GM12801 (cell line): Measurements from ENCODE around the gene NUDT15.

ENCODE experiments used
- TF ChIP-seq, protein P1 (sequence below): IDR thresholded peaks from one replicate; pipeline ENCODE4 v1.5.1; 2011; ENCODE audit warnings: control low read depth; ENCODE audit not compliant: insufficient read length; ENCODE audit errors: extremely low read depth

NUDT15 gene

DNA sequence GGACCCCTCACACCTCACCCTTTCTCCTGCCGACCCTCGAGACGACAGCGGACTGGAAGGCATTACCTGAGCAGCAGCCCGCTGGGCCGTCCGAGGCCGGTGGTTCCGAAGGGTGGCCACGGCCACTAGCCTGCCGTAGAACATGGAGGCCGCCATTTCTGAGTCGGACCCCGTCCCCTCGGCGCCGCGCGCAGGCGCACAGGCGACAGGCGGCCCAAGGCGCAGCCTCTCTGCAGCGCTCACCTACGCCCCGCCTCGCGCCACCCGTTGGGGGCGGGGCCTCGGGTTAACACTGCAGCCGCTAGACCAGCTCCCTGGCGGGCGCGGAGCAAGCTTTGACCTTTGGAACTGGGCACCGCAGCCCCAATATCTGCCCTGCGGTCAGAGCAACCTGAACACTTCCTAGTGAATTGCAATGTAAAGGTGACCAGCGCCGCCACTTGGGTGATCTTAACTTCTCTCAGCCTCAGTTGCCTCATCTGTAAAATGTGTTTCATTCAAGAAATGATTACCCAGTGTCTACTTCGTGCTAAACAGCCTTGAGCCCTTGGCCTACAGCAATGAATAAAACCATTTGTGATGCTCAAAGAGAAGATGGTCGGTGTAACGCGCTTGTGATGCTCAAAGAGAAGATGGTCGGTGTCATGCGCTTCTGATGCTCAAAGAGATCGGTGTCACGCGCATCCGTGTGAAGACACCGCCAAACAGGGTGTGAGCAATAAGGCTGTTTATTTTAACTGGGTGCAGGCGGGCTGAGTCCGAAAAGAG lies 36.2 kb upstream of the NUDT15 start, which contains the start of gene SUCLA2:
SUCLA2 (minus strand) TSS at position 160 of the 768 bp plus-strand sequence; CDS start at position 156, 4 bp downstream.
- TF ChIP-seq, protein P1, sequence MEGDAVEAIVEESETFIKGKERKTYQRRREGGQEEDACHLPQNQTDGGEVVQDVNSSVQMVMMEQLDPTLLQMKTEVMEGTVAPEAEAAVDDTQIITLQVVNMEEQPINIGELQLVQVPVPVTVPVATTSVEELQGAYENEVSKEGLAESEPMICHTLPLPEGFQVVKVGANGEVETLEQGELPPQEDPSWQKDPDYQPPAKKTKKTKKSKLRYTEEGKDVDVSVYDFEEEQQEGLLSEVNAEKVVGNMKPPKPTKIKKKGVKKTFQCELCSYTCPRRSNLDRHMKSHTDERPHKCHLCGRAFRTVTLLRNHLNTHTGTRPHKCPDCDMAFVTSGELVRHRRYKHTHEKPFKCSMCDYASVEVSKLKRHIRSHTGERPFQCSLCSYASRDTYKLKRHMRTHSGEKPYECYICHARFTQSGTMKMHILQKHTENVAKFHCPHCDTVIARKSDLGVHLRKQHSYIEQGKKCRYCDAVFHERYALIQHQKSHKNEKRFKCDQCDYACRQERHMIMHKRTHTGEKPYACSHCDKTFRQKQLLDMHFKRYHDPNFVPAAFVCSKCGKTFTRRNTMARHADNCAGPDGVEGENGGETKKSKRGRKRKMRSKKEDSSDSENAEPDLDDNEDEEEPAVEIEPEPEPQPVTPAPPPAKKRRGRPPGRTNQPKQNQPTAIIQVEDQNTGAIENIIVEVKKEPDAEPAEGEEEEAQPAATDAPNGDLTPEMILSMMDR: no peak

DNA sequence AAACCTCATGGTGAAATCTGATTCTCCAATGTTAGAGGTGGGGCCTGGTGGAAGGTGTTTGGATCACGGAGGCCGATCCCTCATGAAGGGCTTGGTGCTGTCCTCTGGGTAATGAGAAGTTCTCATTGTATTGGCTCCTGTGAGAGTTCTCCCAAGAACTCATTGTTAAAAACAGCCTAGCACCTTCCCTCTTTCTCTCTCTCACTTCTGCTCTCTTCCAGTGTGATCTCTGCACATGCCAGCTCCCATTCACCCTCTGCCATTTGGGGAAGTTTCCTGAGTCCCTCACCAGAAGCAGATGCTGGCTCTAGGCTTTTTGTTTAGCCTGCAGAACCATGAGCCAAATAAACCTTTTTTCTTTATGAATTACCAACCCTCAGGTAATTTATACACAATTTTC lies 33.3 kb upstream of the NUDT15 start:
- TF ChIP-seq, protein P1: no peak

DNA sequence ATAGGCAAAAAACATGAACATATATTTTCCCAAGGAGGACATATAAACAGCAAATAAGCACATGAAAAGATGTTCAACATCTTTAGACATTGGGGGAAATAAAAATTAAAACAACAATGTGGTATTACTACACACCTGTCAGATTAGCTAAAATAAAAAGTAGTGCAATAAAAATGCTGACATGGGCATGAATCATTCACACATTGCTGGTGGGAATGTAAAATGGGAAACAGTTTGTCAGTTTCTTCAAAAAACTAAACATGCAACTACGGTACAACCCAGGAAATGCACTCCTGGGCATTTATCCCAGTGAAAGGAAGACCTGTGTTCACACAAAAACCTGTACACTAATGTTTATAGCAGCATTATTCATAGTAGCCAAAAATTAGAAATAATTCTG lies 31.1 kb upstream of the NUDT15 start:
- TF ChIP-seq, protein P1: no peak

DNA sequence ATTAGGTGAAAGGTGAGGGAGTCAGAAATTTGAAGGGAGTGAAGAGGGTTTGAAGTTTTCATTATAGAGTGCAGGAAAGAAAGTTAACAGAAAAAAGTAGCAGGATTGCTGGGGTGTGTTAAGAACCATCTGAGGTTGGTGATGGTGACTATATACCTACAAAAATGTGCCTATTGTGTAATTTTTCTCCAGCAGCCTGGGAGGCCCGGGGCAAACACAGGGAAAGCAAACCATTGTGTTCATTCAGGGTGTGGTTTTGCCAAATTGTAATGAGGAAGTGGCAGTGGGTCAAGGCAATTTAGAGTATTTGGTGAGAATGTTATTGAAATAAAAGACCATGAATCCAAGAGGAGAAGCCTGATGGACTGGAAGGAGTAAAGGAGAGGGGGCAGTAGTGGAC lies 28.2 kb upstream of the NUDT15 start:
- TF ChIP-seq, protein P1: no peak

DNA sequence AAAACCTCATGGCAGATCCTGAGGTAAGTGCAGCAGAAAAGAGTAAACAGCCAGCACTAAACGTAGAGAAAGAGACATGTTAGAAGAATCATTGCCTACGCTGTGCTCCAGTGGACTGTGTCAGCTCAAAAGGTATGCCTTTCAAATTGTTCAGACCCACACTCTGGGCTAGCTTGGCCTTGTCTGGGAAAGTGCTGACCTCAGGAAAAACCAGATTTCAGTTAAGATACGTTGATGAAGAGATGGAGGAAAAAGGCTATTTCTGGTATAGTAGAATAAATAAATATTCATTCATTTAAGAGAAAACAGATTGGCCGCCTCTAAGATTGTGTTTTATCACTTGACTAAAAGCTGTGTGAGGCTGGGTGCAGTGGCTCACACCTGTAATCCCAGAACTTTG lies 26.8 kb upstream of the NUDT15 start:
- TF ChIP-seq, protein P1: no peak

DNA sequence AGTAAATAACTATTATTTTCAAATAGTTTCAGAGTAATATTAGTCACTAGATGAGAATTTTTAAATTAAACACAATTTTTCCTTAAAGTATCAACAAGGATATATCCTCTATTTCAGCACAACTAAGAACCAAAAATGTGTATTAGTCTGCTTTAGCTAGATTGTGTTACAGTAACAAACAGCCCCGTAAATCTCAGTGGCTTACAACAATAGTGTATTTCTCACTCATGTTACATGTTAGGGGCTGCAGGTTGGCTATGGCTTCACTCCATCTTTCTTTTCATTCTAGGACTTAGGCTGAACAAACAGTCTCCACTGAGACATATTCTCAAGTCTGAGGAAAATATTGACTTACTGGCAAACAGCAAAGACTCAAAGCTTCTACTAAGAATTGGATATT lies 24.9 kb upstream of the NUDT15 start:
- TF ChIP-seq, protein P1: no peak

DNA sequence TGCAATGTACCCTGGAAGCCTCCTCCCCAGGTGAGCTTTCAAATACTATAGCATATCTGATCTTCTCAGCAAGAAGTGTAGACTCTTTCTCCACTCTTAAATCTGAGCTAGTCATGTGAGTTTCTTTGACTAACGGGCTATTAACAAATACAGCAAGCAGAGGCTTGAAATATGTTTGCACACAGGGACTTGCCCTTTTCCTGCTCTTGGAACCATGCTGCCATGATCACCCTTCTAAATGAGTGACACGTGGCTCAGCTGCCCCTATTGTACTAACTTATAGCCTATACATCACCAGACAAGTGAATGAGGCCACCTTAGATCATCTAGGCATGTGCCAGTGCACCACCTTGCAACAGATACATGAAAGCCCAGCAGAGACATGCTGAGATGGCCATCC lies 23.2 kb upstream of the NUDT15 start:
- TF ChIP-seq, protein P1: no peak
